ENCODE data around the gene C1orf87.

The C1orf87 gene

DNA sequence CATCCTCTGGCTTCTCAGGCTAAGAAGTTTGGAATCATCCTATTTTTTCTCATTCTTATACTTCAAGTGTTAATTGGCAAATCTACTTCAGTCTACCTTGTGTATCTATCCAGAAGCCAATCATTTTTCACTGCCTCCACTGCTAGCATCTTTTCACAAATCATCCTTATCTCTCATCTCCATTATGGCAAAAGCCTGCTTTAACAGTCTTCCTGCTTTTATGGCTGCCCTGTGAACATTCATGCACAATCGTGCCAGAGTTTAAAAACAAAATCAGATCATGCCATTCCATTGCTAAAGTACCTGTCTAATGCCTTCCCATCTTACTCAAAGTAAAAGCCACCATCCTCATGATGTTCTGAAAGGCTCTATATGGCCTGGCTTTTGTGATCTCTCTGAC, 127.8 kb downstream of the C1orf87 start:
- no peak for DNase-seq (ENCODE audit: low read depth)

Measured in activated gamma-delta T cell treated with anti-CD3 and anti-CD28 coated beads, Interleukin-2, amount 50 U/mL, for 16 hours (primary cell).